Measurements from ENCODE around the gene CSDE1. TPM values are rescaled to one million over a fixed set of nuclear protein-coding genes. Genes with fewer than 3 reads are reported as not detected.

CSDE1 gene
- total RNA-seq, 3 donors from 2014 or later = 489 to 1,906 (median 706) TPM

- H3K4me3 ChIP-seq = no peak overlapping the region
- no peak overlapping the region for H3K27ac ChIP-seq
- intact Hi-C loops (cut with DNase I; ENCODE audit: low total_unique reads) = loop anchor here (5.0 kb wide), 1 partner anchor 294 kb away; no protein-coding TSS in a partner anchor
- H3K9me3 ChIP-seq = no peaks in the 10 kb centered on the region
- no peaks in the 10 kb centered on the region for H3K4me1 ChIP-seq
- no peak for TF ChIP-seq CTCF (IDR thresholded peaks at IDR 0.05)
- TF ChIP-seq POLR2AphosphoS5 (IDR thresholded peaks at IDR 0.05) = no peak
- no peak for TF ChIP-seq POLR2A (IDR thresholded peaks at IDR 0.05)
- H3K27me3 ChIP-seq = no peaks in the 10 kb centered on the region
- DNase-seq (ENCODE audit: low spot score in 2 of 2) = no peak
- no peaks in the 10 kb centered on the region for H3K36me3 ChIP-seq
Measured at GRCh38 chr1:114712977-114713376, 44.8 kb downstream of the CSDE1 start.

- intact Hi-C loops (cut with DNase I; ENCODE audit: low total_unique reads) = loop anchor here (5.0 kb wide), 1 partner anchor 297 kb away; no protein-coding TSS in a partner anchor
Measured at GRCh38 chr1:114710360-114710759, 47.4 kb downstream of the CSDE1 start.

GRCh38 chr1:114707604-114708003 is 50.2 kb downstream of the CSDE1 start:
- Histone ChIP-seq H3K4me1 (no peaks in the 10 kb centered on the region), H3K4me3 (no peak overlapping the region), H3K36me3 (no peaks in the 10 kb centered on the region), H3K27me3 (no peaks in the 10 kb centered on the region), H3K9me3 (no peaks in the 10 kb centered on the region), H3K27ac (no peak overlapping the region)
- intact Hi-C loops (cut with DNase I; ENCODE audit: low total_unique reads) = no loop called here
- TF ChIP-seq CTCF (IDR thresholded peaks at IDR 0.05) (no peak), POLR2AphosphoS5 (IDR thresholded peaks at IDR 0.05) (no peak), POLR2A (IDR thresholded peaks at IDR 0.05) (no peak)
- DNase-seq (ENCODE audit: low spot score in 2 of 2) = no peak

More at GRCh38 chr1:114710360-114710759, 47.4 kb downstream of the CSDE1 start:
- Histone ChIP-seq H3K27me3 (no peaks in the 10 kb centered on the region), H3K9me3 (no peaks in the 10 kb centered on the region), H3K4me1 (no peaks in the 10 kb centered on the region), H3K27ac (no peak overlapping the region), H3K36me3 (no peaks in the 10 kb centered on the region), H3K4me3 (no peak overlapping the region)
- no peak for DNase-seq (ENCODE audit: low spot score in 2 of 2)
- TF ChIP-seq POLR2A (IDR thresholded peaks at IDR 0.05) = no peak
- TF ChIP-seq CTCF (IDR thresholded peaks at IDR 0.05) = no peak
- no peak for TF ChIP-seq POLR2AphosphoS5 (IDR thresholded peaks at IDR 0.05)

- Histone ChIP-seq H3K36me3 (no peaks in the 10 kb centered on the region), H3K27me3 (no peaks in the 10 kb centered on the region), H3K9me3 (no peaks in the 10 kb centered on the region), H3K4me1 (no peaks in the 10 kb centered on the region), H3K4me3 (no peak overlapping the region), H3K27ac (no peak overlapping the region)
- DNase-seq (ENCODE audit: low spot score in 2 of 2) = no peak
- intact Hi-C loops (cut with DNase I; ENCODE audit: low total_unique reads) = no loop called here
- TF ChIP-seq POLR2AphosphoS5 (IDR thresholded peaks at IDR 0.05) (no peak), CTCF (IDR thresholded peaks at IDR 0.05) (no peak), POLR2A (IDR thresholded peaks at IDR 0.05) (no peak)
Measured at GRCh38 chr1:114703242-114703641, 54.5 kb downstream of the CSDE1 start.

GRCh38 chr1:114702737-114703136 is 55.0 kb downstream of the CSDE1 start:
- Histone ChIP-seq H3K4me1 (no peaks in the 10 kb centered on the region), H3K27me3 (no peaks in the 10 kb centered on the region), H3K4me3 (no peak overlapping the region), H3K27ac (no peak overlapping the region), H3K9me3 (no peaks in the 10 kb centered on the region), H3K36me3 (no peaks in the 10 kb centered on the region)
- no peak for DNase-seq (ENCODE audit: low spot score in 2 of 2)
- TF ChIP-seq CTCF (IDR thresholded peaks at IDR 0.05) (no peak), POLR2AphosphoS5 (IDR thresholded peaks at IDR 0.05) (no peak), POLR2A (IDR thresholded peaks at IDR 0.05) (no peak)
- intact Hi-C loops (cut with DNase I; ENCODE audit: low total_unique reads) = no loop called here
